Stimulated activated CD8-positive, alpha-beta memory T cell treated with anti-CD3 and anti-CD28 coated beads, Interleukin-2, amount 100 ng/mL, for 48 hours (primary cell): ENCODE data around the gene MYO5B.
"Not testable (repeated sequence)": the region's sequence is repeated elsewhere in the genome, so short reads cannot be mapped to it uniquely, and the experiment has no call there.

ENCODE experiments used
- DNase-seq, 2 donors: peaks; one replicate each; pipeline ENCODE4 v3.0.0-alpha.2; 2020; ENCODE audit warnings: low read depth in 2 of 2

The MYO5B gene

DNA sequence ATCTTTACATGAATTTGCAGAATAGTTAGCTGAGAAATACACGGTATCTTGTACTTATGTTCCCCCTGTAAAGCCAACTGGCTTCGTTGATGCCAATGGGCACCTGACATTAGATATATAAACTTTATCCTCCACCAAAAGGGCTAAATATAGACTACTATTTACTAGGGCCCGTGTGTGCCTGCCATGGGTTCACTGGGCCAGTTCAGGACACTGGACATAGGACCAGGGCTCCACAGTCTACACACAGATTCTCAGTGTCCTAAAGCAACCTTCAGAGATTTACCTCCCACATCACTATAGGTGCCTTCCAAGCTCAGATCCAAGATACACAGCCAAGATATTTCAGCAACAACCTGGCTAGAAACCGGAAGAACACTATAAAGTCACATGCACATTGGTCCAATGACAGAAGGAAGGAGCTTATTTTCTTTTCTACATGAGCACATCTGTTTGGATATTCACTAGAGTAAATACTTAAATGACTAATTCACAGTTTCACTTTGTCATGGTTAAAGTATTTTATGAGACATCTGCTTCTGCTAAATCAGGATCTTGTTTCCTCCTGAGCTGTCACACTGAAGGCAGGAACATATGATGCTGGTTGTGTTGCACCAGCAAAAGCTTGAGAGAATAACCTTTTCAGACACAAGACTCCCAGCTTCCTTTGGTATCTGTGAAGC lies 95.1 kb downstream of the MYO5B start:
- DNase-seq = no peak

DNA sequence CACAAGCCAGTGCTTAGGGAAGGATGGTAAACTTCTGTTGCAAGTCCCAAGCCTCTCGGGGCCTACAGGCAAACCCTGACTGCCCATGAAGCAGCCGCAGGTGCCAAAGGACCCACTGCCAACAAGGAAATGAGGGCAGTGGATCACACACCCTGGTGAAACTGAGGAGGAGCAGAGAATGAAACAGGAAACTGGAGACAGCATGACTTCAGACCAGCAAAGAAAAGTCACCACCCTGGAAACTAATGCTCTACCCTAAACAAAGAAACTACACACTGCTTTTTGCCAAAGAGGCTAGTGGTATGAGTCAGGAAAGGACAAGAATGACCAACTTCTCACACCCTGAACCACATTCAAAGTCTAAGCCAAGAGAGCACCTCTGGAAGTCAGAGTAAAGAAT lies 97.2 kb downstream of the MYO5B start:
- DNase-seq = no peak

DNA sequence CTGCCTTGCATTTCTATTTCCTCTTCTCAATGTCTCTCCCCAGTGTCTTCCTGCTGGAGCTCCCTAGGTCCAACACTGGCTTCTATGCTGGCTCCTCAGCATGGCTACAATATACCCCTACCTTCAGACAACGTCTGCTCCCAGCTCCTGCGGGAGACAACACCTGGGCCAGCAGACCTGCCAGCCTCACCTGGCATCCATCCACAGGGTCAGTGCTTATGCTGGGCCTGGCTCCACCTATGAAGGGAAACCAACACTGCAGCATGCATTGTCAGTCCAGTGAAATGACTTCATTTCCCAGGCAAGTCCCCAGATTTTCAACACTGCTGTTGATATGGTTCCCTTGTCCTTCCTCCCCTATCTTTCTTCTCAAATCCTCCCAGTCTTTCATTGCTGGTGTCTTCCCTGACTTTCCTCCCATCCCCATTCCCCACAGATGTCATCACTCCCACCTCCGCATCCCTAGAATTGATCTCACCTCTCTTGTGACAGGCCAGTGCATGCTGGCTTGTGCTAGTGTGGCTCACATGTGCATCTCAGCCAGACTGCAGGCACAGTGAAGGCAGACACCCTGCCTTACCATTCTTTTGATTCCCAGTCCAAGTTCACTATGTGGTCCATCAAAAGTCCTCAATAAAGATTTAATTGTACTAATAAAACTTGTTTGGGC lies 98.0 kb downstream of the MYO5B start:
- no peak for DNase-seq

DNA sequence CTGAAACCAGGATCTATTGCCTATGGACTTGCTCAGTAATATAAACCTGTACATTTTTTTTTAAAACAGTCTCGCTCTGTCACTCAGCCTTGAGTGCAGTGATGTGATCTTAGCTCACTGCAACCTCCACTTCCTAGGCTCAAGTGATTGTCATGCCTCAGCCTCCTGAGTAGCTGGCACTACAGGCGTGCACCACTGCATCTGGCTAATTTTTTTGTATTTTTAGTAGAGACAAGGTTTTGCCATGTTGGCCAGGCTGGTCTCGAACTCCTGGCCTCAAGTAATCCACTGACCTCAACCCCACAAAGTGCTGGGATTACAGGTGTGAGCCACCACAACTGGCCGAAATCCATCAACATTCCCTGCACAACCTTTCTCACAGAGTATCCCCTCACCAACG lies 100.2 kb downstream of the MYO5B start:
- DNase-seq = not testable (repeated sequence)

DNA sequence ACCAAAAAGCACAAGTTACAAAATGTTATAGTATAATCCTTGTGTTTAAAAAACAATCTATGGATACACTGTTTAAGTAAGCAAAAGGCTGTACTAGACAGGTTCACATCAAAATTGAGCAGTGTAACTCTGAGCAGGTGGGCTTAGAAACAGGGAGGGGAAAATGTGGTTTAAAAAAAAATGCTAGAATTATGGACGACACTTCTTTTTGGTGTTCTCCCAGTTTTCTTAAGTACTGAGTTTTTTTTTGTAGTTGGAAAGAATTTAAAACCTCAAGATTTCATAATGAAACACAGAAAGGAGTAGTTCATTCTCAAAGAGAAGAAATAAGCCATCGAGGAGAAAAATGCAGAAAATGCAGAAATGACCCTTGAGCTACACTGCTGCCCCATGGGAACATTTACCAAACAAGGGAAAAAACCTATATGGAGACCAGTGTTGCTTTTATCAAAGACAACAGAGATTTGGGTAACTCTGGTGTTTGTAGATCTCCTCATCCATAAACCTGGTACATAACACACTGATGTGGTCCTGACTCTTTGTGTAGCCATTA lies 100.7 kb downstream of the MYO5B start:
- DNase-seq = no peak

DNA sequence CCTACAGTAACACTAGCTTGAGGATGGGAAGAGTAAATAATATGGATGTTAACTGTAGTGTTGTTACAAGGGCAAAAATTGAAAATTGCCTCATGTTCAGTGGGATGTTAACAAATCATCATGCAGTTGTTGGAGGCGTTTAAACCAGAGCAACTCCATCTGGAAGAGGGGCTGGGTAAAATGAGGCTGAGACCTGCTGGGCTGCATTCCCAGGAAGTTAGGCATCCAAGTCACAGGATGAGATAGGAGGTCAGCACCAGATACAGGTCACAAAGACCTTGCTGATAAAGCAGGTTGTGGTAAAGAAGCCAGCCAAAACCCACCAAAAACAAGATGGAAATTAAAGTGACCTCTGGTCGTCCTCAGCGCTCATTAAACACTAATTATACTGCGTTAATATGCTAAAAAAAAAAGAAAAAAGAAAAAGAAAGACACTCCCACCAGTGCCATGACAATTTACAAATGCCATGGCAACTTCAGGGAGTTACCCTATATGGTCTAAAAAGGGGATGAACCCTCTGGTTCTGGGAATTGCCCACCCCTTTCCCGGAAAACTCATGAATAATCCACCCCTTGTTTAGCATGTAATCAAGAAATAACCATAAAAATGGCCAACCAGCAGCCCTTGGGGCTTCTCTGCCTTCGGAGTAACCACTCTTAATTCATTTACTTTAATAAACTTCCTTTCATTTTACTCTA lies 101.4 kb downstream of the MYO5B start:
- DNase-seq = no peak

DNA sequence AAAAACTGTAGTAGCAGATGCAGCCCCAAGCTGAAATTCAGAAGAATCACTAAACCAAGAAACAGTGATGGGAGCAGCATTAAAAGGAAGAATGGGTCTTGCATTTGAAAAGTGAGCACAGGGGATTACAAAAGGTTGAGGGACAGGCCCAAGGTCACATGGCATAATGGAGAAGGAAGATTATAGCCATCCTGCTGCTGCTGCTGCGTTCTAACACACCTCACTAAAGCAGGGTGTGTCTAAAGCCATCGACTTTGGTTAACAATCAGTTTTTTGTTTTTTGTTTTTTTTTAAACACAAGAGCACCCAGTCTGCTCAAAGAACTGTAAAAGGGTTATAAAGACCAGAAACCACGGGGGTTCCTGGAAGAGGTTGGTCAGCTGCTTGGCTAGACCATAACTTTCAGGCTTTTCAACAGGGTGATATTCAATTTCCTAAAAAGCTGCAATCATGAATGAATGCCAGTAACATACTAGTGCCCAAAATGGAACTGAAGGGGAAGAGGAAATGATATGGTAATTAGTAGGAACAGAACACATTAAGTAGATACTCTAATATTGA lies 102.6 kb downstream of the MYO5B start:
- DNase-seq = no peak

DNA sequence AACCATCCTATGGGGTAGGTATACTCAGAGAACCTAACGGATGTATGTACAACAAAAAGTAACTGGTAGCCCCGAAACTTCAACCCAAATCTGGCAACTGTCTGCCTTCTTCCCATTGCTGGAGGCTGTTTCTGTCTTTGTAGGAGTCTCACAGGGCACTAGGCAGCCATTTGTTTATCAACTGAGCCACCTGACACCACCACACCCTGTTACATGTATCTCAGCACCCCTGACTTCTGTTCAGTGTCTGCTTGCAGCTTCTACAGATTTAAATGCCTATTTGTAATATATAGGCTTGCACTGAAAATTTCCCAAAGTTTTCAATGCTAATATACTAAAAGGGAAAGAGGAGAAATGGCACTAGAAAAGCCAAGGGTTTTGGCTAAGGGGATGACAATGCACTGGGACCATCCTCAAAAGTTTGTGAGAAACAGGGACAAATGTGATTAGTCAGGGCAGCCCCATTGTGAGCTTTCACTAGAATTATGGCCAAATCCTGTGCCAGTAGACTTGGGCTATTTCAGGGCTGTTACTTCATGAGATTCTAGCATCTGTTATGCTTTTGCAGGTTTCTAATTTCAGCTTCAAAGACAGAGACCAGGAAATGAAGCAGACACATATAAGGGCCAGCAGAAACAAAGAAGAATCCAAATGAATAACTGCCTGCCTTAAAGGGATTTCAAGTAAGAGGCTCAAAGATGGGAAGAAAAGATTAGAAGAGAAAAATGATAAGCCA lies 103.3 kb downstream of the MYO5B start:
- DNase-seq = no peak

DNA sequence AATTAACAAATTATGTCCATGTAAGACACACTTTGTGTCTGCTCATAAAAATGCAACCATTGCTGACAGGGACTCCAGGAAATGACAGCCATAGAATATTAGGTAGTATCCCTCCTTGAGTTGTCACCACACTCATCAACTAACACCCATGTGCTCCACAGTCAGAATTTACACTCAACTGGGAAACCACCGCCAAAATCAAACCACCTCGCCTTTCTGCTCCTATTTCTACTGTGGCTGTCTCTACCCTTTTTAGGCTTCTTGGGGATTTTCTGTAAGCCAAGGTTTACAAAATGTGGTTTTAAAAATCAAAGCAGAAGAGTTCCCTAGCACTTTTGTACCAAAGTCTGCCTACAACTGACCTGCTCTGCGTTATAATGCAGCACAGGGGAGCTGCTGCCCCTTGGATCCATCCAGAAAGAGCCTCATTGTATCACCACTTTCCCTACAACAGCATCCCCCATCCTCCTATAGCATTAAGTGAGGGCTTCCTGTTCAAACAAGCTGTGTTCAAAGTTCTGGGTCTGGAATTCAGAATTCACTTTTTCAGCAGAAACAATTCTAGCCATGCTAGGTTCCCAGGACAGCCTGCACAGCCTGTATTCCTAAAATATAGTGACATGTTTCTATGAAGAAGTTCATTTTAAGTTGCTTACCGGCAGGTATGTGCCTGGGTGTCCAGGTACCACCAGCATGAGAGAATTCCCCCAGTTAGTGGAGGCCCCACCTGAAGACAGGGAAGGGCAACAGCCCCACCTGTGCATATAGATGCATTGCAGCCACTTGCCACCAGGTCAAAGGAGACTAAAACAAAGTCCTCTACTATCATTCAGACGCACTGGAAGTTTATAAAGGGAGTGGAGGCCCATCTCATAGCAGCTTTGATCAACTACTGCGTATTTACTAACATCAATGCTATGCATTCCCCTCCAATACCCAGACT lies 104.3 kb downstream of the MYO5B start:
- no peak for DNase-seq

DNA sequence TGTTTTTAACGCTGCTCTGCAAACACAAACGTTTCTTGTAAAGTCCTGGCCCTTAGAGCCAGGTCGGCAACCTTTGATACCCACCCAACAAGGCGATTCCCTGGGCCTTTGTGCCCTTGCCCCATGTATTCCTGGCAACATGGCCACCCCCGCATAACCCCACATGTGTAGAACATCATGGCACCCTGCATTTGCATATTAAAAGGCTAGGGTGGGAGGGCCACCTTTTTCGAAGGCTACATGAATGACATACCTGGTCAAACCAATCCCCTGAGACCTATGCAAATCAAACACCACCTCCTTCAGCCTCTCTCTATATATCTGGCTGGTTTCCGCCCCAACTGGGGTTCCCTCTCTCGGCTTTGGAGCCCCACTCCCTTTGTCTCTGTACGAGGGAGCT lies 105.2 kb downstream of the MYO5B start:
- no peak for DNase-seq

DNA sequence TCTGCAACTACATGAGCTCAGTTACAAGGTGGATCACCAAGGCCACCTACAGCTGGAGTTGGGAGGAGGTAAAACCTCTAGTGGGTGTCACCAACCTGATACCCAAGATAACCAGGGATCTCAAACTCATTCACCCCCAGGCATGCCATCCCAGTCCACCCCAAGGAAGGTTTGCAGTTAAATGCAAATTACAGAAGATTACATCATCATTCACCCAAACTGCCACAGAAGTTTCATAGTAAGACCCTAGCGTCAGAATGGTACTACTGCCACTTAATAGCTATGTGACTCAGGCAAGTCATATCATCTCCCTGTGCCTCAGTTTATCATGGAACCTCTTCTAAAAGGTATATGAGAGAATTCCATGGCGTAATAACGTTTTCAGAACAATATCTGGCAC lies 111.2 kb downstream of the MYO5B start:
- no peak for DNase-seq

DNA sequence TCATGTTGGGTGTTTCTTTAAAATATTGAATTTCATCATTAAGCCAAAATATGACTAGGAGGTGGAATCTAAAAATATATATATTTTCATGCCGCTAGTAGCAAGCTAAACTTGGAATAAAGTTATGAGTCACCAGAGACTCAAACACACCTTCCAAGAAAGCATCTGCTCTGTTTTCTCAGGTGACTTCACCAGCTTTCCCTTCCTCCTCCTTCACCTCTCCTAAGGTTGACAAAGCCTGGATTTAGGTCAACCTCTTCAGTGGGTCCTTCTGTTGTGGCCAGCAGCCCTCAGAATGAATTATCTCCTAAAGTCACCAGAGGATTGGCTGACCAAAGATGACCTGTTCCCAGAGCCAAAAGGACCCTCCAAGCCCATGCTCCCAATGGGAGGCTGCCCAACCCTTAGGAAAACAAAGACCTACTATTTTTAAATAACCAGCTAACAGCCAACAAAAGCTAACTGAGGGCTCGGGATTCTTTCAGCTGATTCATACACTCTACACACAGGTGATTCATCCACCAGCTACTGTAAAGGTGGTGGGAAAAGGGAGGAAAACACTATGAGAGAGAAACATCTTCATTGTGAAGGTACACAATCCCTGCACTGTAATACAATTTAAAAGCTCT lies 113.9 kb downstream of the MYO5B start:
- DNase-seq = no peak

DNA sequence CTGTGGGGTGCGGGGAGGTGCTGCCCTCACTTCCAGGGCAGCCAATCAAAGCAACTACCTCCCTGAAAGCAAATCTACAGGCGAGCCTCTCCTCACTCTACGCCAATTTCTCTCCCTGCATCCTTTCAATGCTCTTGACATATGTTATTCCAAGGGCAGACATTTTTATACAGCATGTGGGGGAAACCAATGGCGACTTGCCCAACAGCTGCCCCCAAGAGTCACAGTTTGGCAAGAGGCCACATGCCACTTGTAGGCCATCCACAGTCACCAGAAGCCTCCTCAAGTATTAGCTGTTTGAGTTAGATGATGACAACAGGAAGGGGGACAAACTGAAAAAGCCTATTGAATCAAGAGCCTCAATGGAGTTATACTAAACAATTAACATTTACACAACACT lies 114.6 kb downstream of the MYO5B start:
- DNase-seq = no peak

DNA sequence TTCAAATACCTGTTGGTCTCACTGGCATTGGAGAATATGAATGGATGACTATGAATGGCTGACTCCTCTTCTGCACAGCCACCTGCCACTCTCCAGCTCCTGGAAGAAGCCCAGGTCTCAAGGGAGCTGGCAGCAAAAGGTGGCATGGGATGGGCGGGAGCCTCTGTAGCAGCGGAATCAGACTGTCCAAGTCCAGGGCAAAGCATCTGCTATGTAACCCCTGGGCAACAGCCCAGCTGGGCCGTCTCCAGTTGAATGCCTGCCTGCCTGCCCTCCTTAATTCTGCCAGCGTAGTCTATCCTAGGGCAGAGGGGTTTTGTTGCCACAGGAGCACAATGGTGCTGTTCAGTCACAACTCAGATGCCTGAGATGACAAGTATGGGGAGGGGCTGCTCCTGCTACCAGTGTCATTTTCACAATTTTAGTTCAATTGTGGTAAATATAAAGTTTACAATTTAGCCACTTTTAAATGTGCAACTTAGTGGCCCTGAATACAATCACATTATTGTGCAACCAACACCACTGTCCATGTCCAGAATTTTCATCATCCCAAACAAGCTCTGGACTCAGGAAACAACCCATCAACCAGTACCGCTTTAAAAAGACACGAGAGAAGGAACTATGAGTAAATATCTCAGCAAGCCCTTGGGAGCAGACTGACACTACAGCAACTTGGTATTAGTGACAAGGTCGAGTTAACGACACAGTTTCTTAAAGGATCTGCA lies 115.2 kb downstream of the MYO5B start:
- DNase-seq = no peak

DNA sequence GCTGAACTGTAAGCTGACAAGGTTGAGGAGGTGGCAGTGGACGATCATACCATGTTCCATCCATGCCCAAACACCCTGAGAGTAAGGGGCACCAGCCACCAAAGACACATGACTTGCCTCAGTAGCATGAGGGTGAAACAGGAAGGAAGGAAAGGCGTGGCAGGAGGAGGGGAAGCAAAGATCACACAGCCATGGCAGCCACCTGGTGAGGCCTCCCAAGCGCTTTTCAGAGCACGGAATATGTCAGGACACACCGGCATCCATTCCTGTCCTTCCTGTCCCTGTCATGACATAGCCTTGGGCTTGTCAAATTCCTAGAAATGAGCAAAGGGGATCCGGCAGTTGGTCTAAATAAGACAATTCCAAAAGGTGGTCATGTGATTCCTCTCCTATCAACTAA lies 118.7 kb downstream of the MYO5B start:
- DNase-seq = no peak

DNA sequence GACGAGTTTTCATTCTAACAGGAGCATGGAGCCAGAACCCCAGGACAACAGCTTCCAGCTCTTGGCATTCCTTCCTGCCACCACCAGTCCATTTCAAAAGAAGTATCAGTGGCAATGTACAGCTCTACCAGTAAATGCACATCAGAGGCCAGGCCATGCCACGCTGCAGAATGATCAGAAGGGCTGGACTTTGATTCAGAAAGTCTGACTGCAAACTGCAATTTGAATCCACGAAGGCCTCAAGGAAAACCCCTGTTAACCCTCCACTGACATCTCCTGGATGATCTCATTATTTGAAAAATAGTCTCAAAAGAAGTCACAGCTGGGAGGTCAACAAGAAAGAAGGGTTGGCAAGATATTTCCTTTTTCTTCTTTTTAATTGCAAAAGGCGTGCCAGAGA lies 119.2 kb downstream of the MYO5B start:
- DNase-seq = no peak

DNA sequence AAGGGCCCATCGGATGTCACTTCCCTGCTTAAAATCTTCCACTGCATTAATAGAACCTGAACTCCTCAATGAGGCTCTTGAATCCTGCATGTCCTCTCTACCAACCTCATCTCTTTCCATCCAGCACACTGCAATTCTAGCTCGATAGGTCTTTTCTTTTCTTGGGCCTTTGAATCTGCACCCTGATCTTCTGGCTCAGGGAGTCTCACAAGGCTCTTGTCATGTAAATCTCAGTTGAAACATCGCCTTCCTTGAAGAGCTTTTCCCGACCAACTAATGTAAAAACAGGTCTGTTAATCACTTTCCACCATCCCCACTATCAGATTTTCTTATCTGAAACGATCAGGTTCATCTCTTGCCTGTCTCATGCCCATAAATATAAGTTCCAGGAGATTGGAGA lies 120.5 kb downstream of the MYO5B start:
- DNase-seq = no peak

DNA sequence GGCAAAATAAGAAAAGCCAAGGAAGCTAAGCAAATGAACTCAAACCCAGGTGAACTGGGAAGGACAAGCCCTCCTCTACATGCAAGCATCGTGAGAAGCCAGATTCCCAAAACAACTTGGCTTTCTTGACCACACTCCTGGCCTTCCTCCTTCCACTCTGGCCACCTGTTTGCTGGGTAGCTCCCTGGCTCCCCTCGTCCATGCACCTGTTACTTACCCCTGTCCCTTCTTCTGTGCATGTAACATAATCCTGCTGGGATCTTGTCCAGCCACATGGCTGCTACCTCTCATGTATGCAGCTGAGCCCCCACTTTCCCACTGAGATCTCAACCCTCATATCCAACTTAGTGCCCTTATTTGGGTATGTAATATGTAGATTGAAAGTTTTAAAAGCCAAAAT lies 121.6 kb downstream of the MYO5B start:
- DNase-seq = no peak

DNA sequence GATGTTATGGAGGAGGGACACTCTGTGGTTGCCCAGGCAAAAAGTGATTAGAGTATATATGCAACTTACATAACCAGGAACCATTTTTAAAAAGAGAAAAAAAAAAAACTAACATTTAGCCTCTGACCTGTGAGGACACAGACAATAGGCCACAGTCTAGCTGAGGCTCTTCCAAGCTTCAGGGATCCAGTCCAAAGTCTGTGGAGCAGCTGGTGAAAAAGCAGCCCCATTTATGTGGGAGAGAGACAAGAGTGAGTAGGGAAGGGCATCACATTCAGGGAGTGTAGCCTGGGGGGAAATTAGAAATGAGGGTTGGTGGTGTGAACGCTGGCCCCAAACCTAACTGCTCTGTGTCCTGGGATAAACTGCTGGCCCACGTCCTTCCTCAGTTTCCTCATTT lies 122.8 kb downstream of the MYO5B start:
- DNase-seq = no peak

DNA sequence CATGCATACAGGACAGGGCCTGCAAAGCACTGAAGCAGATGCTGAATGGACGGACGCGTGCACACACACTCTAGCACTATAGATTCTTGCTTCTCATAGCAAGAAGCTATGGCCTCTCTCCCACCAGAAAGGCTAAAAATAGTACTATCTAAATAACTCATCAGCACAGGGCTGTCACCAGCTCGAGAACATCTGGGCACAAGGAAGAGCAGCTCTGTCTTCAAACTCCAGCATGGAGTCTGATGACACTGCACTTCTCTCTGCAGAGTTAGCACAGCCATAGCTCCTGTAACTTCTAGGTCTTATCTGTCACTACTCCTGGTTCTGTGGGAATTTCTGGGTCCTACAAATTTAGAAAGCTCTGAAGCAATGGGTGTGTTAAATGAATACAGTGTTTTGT lies 123.5 kb downstream of the MYO5B start:
- no peak for DNase-seq
